GM19467 (cell line): ENCODE data around the gene PPP2R2D.
"Not testable (repeated sequence)": the region's sequence is repeated elsewhere in the genome, so short reads cannot be mapped to it uniquely, and the experiment has no call there.

Experiments
- ATAC-seq: cut with Tn5 transposase; IDR thresholded peaks from one replicate; pipeline ENCODE4 v1.9.1; 2021; ENCODE audit warnings: mild to moderate bottlenecking, moderate library complexity; ENCODE audit not compliant: unreplicated experiment

The PPP2R2D gene

DNA sequence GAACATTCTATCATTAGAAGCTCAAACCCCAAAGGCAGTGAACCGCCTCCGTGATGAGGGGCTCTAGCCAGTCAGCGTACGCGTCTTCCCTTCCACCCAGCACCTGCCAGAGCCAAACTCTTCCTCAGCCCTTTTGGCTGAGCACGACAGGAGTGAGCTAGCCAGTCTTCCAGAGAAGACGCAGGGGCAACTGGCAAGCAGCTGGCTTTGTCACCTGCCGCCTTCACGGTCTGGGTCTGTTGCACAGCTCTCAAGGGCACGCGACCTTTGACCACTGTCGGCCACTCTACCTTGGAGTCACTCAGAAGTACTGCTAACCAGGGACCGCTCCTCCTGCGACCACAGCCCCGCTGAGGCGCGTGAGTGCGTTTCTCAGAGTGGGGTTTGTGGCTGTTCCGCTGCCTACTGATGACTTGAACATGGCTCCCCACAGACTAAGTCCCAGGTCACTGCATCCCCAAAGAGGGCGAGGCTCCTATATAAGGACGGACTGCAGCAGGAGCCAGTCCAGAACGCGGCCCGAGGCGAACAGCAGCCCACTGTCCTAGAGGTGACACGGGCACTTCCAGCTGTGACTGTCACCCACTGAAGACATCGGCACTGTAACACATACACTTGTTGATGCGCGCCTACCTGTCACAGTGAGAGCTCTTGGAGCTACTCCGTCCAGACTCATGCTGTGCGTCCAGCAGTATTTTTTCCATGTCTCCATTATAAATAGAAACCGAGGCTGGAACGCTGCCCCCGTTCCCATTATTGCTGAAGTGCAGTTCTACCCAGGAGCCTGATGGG, 72.5 kb downstream of the PPP2R2D start:
- ATAC-seq = no peak

DNA sequence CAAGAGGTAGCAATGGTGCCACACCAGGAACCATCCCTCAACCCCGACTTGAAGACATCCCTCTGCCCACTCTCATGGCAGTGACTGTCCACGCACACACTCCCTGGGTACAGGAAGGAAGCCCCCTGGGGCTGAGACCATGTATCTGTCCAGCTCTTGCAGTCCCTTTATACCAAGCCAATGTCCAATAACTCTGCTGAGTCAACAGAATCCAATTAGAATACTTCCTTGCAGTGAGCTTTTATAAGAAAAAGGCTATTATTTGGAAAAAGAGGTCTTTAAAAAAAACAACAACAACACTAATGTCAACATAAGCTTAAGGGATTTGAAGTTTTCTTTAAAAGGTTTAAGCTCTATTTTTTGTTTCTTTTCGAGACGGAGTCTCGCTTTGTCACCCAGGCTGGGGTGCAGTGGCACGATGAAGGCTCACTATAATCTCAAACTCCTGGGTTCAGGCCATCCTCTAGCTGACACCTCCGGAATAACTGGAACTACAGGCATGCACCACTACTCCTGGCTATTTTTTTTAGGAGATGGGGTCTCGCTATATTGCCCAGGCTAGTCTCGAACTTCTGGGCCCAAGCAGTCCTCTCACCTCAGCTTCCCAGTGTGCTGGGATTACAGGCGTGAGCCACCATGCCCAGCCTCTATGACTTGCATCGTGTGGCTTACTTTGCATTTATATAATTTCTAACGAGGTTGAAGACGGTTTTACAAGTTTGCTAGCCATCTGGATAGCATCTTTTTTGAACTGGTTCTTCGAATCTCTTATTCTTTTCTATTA, 73.4 kb downstream of the PPP2R2D start:
- ATAC-seq = no peak

DNA sequence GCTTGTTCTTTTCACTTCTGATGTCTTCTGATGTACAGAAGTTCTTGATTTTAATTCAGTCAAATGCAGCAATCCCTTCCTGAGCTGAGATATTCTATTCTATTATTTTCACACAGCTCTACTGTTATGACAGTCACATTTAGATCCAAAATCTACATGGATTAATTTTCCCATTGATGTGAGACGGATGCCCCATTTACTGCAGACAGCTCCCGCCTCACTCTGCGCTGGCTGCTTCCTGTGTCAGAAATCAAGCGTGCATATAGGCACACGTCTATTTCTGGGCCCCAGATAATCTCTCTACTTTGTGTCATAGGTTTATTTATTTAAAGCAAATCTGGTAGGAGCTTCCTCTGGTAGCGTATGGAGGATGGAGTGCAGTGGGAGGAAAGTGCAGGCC, 74.2 kb downstream of the PPP2R2D start:
- ATAC-seq = no peak

DNA sequence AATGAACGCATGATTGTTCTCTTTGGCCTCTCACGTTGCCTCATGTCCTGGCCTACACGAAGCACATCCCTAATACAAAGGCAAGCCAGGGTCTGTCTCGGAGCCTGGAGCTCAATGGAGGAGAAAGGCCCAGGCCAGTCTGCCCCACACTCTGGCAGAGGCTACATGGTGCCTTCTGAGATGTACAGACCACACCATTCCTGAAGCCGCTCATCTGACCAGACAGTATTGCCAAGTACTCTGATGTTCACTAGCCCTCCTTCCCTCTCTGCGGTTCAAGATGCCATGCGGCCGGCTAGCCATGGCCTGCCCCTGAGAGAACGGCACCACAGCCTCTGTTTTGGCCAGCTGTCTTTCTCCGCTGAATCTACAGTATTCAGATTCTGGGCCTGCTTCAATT, 75.0 kb downstream of the PPP2R2D start:
- ATAC-seq = no peak

DNA sequence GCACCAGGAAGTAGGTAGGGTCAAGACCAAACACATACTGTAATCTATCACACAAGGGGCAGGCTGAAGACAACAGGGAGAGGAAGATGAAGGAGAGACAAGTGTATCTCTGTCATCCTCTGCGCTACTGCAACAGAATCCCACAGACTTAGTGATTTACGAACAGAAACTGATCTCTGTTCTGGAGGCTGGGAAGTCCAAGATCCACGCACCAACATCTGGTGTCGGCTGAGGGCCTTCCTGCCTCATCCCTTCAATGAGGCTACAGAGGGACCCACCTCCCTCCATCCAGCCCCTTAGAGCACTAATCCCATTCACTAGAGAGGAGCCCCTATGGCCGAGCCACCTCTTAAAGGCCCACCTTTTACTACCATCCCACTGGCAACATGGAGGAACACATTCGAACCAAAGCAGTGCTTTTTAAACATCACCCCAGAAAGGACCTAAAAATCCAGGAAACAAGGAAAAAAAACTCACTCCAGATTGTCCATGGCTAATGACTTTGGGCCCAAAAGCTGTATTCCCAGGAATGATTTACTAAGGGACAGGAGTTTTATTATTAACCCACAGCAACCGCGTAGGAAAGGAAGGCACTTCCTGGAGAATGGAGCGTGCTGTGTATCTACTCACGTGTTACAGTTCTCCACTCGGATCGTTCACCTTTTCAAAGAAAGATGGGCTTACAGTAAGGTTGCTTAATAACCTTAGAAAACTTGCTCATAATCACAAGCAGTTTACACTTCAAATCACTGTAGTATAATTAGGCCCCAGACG, 76.7 kb downstream of the PPP2R2D start:
- ATAC-seq = no peak

DNA sequence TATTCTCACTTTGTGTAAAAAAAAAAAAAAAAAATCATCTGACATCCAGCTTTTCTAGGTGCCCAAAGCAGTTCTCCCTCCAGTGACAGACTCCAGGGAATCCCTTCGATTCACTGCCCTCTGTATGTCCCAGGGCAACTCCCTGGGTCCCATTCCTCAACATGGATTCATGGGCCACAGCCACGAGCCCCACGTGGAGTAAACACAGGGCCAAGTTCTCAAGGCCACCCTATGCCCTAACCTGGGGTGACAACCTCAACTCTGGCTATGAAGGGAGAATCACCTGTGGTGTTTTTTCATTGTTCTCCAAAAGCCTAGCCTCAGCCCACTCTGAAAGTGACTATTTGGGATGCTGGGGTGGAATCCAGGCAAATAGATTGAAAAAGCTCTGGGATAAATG, 77.6 kb downstream of the PPP2R2D start:
- no peak for ATAC-seq

DNA sequence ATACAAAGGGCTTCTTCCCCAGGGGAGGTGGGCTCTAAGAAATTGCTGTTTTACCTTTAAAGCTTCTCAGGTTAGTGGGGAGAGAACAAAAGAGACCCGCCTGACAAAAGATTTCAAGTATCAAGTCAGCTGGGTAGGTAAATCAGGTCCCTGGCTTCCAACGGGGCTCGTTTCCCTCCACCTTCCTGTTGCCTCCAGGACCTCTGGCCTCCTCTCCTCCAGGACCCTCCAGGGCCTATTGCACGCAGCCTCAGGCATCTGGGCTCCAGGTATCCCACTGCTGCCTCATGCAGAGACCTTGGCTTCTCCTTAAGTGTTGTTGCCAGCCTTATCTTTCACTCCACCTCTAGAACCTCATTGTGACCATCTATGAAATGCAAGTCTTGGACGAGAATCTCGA, 78.0 kb downstream of the PPP2R2D start:
- ATAC-seq = no peak

DNA sequence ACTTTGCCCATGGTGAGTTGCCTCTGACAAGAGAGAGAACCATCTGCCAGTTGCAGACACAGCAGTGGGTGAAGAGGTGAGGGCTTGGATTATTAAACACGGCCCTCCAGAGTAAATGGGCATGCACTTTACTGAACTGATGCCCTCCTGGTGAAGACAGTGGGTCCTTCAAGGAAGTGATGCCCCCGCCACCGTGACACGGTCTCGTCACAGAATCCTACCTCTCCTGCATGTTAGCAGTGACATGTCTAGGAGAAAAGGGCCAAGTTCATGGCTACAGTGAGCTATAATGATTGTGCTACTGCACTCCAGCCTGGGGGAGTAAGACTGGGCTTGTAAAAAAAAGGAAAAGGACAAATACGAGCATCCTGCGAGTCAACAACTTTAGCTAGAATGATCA, 78.5 kb downstream of the PPP2R2D start:
- no peak for ATAC-seq

DNA sequence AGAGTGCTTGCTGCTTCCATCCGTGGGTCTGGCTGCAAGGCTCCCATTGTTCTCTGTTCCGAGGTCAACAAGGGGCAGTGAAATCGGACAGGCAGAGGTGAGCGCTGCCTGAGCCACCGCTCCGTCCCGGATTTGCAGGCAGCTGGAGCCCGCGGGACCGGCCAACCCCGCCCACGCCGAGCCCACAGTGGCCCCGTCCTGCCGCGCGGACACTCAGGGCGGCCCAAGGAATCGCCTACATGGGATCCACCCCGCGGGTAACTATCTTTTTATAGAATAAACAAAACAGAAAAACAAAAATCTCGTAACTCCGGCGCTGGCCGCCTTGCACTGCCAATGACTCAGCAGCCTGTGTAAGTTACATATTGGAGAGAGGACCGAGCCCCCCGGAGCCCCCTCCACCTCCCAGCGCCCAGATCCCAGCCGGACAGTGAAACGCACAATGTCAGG, 79.0 kb downstream of the PPP2R2D start:
- no peak for ATAC-seq

DNA sequence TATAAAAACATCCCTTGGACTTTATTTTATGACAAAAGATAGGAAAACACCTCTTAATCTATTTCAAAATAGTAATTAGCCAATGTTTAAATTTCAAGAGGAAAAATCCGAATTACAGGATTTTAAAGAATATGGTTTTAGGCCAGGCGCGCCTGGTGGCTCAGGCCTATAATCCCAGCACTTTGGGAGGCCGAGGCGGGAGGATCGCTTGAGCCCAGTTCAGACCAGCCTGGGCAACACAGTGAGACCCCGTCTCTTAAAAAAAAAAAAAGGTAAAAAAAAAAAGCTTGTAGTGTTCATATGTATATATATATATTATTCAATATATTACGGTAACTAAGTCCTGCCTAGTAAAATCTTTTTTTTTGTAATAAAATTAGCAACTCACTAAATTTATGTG, 79.5 kb downstream of the PPP2R2D start:
- ATAC-seq = no peak

DNA sequence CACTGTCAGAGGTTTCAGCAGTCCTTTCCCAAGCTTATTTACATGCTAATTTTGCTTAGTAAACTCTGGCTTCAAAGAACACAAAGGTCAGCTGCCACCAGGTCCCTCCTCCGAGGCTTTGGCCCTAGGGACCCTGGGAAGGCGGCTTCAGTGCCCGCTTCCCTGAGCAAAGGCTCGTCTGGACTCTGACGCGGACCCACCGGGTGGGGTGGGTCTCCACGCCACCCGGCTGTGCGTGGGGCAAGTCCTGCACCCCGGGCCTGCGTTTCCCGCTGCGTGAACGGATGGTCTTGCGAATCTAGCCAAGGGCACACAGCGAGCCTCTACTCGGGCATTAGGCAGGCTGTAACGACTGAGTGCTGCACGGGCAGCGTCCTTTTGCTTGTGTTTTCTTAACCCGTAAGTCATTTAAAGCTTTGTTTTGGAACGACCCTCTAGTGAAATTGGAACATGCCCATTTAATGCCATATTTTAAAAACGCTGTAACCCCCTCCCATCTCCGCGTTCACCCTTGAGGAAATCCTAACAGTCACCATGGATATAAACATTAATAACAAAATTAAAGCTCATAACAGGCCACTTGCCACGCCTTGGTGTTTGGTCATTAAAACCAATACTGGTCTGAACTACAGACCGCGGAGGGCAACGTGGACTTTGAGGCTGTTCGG, 80.1 kb downstream of the PPP2R2D start:
- ATAC-seq = no peak

DNA sequence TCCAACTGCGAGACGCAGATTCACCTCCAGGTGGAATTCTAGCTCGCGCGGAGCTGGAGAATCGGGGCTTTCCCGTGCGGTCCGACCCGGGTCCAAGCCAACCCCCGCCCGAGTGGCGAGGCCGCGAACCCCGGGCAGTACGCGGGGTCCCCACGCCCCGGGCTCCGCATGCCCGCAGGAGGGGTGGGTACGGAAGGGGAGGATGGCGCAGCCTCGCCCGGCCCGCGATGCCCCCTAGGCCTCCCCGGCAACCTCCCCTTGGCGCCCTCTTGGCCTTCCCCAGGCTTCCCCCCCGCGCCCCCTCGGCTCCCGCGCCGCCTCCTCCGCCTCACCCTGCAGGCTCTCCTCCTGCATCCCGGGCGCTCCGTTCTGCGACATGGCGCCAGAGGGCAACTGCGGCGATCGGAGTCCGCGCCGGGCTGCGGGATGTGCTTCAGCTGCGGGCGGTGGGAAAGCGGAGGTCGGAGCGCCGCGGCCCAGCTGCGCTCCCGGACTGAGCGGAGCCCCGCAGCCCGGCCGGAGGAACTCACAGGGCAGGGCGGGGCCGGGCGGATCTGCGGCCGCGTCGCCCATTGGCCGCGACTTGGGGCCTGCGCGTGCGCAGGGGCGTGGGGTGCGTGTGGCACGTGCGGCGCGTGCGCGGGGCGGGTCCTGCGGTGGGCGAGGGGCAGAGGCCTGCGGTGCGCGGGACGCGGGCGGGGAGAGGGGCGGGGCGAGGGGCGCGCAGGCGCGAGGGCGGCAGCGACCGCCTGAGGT, 80.8 kb downstream of the PPP2R2D start, which contains the start of gene BNIP3:
TSS of gene BNIP3 (minus strand) at position 495 of the 756 bp plus-strand sequence. CDS start at position 378, 117 bp downstream.
- ATAC-seq = peak; percentile 89

DNA sequence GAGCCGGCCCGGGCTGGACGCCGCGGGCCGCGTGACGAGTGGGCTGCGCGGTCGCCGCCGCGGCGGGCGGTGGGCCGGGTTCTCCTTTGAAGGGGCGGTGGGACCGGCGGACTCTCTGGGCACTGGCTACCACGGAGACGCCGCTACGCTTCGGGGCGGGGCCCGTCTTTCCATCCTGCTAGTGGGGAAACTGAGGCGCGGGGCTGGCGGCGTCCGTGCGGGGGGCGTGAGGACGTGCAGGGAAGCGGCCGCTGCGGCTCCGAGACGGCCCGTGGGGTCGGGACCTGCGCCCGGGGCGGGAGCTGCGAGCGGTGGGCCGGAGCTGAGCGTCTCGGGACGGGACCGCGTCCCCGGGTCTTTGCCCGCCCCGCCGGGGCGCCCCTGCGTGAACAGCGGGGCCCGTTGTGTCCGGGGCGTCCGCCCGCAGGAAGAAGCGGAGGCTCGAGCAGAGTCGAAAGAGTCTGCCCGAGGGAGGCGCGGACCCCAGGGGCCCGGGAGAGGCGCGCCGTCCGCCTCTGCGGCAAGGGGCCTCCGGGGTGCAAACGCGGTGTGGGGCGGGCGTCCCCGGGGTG, 81.5 kb downstream of the PPP2R2D start:
- ATAC-seq = no peak

DNA sequence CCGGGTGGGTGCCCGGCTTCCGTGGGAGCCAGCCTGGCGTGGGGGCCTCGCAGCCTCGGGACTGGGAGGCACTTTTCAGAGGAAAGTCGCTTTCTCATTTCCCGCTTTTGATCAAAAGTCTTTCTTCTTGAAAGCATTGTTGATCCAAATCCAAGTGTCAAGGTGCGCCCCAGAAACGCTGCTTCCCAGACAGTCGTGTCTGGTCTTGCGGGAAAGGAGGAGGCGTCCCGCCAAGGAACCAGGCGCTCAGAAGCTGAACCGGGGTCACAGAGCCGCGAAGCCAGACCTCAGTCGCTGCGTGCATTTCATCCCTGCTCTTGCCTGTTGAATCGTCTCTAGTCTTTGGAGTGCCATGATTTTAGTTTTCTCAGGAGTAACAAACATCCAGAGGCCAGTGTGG, 82.0 kb downstream of the PPP2R2D start:
- ATAC-seq = no peak

DNA sequence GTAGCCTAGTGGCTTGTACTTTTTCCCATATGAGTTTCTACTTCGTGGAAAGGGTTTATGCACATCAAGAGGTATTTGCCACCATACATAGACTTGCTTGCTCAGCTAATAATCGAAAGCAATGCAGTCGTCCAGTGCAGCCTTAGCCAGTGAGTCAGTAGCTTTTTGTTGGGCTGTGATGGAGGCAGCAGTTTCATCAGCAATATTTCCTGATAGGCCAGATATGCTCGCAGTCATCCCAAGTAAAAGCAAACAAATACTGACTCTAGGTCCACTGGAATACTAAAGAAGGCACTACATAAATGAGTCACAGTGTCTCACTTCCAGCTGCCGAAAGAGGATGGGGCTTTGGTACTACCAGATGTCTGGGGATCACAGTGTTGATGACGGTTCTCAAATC, 83.0 kb downstream of the PPP2R2D start:
- ATAC-seq = no peak

DNA sequence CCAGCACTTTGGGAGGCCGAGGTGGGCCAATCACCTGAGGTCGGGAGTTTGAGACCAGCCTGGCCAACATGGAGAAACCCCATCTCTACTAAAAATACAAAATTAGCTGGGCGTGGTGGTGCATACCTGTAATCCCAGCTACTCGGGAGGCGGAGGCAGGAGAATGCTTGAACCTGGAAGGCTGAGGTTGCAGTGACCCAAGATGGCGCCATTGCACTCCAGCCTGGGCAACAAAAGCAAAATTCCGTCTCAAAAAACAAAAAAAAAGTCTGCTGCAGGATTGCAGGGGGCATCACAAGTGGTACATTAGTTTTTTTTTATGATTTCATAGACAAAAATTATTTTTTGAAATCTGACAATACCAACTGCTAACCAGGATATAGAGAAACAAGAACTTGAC, 86.0 kb downstream of the PPP2R2D start:
- ATAC-seq = not testable (repeated sequence)

DNA sequence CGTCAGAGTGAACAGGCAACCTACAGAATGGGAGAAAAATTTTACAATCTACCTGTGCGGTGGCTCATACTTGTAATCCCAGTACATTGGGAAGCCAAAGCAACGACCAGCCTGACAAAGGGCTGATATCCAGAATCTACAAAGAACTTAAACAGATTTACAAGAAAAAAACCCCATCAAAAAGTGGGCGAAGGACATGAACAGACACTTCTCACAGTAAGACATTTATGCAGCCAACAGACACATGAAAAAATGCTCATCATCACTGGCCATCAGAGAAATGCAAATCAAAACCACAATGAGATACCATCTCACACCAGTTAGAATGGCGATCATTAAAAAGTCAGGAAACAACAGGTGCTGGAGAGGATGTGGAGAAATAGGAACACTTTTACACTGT, 86.5 kb downstream of the PPP2R2D start:
- ATAC-seq = not testable (repeated sequence)

DNA sequence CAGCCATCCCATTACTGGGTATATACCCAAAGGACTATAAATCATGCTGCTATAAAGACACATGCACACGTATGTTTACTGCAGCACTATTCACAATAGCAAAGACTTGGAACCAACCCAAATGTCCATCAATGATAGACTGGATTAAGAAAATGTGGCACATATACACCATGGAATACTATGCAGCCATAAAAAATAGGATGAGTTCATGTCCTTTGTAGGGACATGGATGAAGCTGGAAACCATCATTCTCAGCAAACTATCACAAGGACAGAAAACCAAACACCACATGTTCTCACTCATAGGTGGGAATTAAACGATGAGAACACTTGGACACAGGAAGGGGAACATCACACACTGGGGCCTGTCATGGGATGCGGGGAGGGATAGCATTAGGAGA, 87.0 kb downstream of the PPP2R2D start:
- not testable (repeated sequence) for ATAC-seq

DNA sequence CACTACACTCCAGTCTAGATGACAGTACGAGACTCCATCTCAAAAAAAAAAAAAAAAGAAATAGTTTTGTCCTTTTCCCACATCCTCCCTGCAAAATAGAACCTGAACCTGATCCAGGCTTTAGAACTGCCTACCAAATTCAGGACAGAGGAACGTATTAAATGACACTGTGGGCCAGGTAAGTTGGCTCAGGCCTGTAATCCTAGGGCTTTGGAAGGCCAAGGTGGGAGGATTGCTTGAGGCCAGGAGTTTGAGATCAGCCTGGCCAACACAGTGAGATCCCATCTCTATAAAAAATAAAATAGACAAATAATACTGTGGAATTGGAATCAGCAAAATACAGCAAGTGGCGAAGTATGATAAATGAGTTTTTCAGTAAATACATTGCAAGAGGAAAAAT, 90.9 kb downstream of the PPP2R2D start:
- no peak for ATAC-seq

DNA sequence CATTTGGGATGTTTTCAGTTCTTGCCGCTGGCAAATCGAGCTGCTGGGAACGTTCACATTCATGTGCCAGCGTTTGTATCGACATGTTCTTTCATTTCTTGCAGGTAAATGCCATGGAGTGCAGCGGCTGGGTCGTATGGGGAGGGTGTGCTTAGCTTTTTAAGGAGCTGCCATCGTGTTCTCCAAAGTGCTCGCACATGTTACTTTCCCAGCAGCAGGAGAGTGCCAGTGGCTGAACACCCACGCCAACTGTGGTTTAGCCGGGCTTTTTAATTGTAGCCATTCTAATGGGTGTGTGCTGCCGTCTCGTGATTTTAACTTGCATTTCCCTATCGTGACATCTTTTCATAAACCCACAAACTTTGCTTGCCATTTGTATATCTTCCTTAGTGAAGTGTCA, 92.5 kb downstream of the PPP2R2D start:
- no peak for ATAC-seq
